Activated T-helper 17 cell treated with anti-CD3 and anti-CD28 coated beads, Interleukin-2, amount 50 U/mL, for 72 hours (primary cell): ENCODE data around the gene LSG1. TPM values are rescaled to one million over a fixed set of nuclear protein-coding genes. Genes with fewer than 3 reads are reported as not detected.

Source experiments
- ATAC-seq: fragments of 150-1000 bp; cut with Tn5 transposase; replicated peaks from 2 replicates; pipeline ENCODE4 v1.10.0; 2021; ENCODE audit warnings: mild to moderate bottlenecking, moderate library complexity
- H3K27ac Mint-ChIP-seq: one replicate; pipeline ENCODE4 v1.8.0; 2022; ENCODE audit warnings: mixed read lengths
- H3K27me3 Mint-ChIP-seq: one replicate; pipeline ENCODE4 v1.8.0; 2022; ENCODE audit warnings: mixed read lengths
- H3K36me3 Mint-ChIP-seq: one replicate; pipeline ENCODE4 v1.8.0; 2022; ENCODE audit warnings: low read depth, mild to moderate bottlenecking, mixed read lengths
- H3K4me1 Mint-ChIP-seq: one replicate; pipeline ENCODE4 v1.8.0; 2022; ENCODE audit warnings: mixed read lengths
- H3K4me3 Mint-ChIP-seq: one replicate; pipeline ENCODE4 v1.8.0; 2022; ENCODE audit warnings: mild to moderate bottlenecking, mixed read lengths
- H3K9me3 Mint-ChIP-seq: one replicate; pipeline ENCODE4 v1.8.0; 2022; ENCODE audit warnings: mixed read lengths
- total RNA-seq, 2 donors: library from RNA; stranded (reverse); gene quantifications; one replicate each; pipeline ENCODE4 v1.2.3, GENCODE V29; 2022

Gene LSG1
- total RNA-seq, 2 donors from 2014 or later: 37.9 to 46.9 TPM

DNA sequence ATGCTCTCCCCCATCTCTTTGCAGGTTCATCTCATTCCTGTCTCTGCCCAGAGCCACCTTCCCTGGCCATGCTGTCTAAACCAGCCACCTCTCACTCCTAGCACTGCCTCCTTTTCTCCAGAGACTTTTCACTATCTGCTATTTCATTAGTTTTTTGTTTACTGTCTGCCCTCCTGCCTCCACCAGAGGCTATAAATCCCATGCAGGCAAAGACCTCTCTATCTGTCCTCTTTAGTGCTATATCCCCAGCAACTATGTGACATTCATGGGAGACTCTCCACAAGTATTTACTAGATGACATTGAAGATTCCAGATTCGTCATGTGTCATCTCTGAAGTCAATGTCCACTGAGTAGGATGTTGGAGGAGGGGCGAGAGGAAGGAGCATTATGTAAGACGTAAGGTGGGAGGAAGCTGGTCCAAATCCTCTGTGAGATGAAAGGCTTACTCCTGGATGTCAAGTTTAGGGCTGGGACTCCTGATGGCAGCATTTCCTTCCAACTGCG, 10.2 kb upstream of the LSG1 start:
- no peak for ATAC-seq
- Mint-ChIP-seq H3K27ac (peak overlapping the region; percentile 8), H3K4me3 (peak overlapping the region; percentile 59), H3K4me1 (peaks cover 28% of the 10 kb centered on the region), H3K9me3 (no peaks in the 10 kb centered on the region), H3K36me3 (peaks cover 19% of the 10 kb centered on the region), H3K27me3 (peaks cover 9% of the 10 kb centered on the region)

DNA sequence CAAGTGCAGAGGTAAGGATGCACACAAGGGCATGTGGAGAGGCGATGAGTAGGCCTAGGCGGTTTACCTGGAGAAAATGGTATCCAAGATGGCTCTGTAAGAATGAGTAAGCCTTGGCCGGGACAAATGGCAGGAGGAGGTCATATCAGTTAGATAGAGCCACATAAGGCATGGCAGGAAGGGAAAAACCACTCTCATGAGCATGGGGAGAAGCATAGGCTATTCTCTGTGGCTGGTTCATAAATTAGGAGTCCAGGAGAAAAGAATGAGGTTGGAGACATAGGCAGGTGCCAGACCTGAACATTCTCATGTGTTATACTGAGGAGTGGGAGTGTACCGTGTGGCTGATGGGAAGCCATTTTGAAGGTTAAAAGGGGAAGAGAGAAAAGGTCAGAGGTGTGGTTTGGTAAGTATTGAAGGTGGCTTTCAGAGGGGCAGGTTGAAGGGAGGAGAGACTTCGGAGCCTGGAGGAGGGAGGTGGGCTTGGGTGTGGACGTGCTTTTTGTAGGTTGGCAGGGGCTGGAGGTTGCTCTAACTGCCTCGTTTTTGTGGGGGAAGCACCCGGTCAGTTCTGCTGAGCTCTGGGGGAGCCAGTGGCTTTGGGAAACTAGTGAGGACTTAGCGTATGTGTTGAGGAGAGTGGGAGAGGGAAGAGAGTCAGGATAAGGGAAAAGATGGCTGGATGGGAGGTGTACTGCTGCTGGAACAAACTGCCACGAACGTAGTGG, 9.1 kb upstream of the LSG1 start:
- ATAC-seq: no peak
- Mint-ChIP-seq H3K4me1 (peaks cover 35% of the 10 kb centered on the region), H3K9me3 (no peaks in the 10 kb centered on the region), H3K27me3 (peaks cover 9% of the 10 kb centered on the region), H3K4me3 (no peak overlapping the region), H3K36me3 (peaks cover 10% of the 10 kb centered on the region), H3K27ac (no peak overlapping the region)

DNA sequence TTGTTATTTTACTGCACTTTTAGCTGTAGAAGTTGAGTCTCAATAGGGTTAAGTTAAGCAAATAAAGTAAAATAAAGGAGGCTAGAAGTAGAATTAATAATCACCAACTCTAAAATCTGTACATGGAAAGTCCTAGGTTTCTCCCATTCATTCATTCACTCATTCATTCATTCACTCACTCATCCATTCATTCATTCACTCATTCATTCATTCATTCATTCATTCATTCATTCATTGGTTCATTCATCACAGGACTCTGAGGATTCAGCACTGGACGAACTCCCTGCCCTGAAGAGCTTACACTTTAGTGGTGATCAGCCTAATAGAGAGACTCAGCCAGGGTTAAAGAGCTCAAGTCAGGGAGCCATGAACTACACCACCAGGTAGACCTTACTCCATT, 4.5 kb upstream of the LSG1 start:
- no peak for ATAC-seq
- Mint-ChIP-seq H3K27me3 (peaks cover 5% of the 10 kb centered on the region), H3K27ac (peak overlapping the region; percentile 72), H3K36me3 (peaks cover 6% of the 10 kb centered on the region), H3K9me3 (no peaks in the 10 kb centered on the region), H3K4me1 (peaks cover 29% of the 10 kb centered on the region), H3K4me3 (peak overlapping the region; percentile 97)

DNA sequence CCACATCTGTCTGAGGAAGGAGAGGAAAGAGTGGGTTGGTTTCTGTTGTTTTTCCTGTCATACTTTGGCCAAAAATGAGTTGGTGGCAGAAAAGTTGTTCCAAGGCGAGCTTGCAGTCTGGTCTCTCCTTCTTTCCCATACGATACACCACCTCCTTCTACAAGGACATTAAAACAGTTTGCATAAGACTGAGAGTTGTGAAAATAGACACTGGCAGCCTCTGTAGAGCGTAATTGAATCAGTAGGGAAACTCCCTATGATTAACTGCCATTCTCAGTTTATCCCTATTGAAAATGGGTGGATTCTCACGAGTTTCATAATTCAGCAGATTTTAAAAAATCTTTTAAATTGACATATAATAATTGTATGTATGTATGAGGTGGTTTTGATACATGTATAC, 3.7 kb upstream of the LSG1 start:
- Mint-ChIP-seq H3K9me3 (no peaks in the 10 kb centered on the region), H3K27me3 (no peaks in the 10 kb centered on the region), H3K4me1 (peaks cover 34% of the 10 kb centered on the region), H3K36me3 (peaks cover 10% of the 10 kb centered on the region), H3K4me3 (peak overlapping the region; percentile 97), H3K27ac (peak overlapping the region; percentile 72)
- ATAC-seq: peak; percentile 76

DNA sequence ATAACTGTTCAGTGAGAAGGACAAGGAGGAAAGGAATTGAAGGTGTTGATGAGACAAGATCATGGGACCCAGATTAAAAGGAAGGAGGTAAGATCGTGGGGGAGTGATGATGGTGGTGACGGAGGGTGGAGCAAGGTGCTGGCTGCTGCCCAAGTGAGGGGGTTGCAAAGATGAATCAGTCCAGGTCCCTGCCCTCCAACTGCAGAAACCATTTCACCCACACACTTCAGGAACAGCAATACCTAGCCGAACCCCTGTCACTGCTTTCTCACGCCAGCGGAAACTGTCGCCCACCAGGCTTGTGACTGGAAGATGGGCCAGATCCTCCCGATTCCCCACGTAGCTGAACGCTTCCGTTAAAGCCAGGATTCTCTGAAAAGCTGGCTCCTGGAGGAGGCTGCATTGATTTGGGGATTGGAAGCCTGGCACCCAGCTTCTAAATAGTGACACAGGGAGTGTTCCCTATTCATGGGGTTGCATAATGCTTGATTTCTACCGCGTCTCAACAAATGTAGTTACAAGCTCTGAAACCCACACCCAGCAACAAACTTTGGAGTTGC, 3.2 kb upstream of the LSG1 start:
- peak; percentile 76 for ATAC-seq
- Mint-ChIP-seq H3K4me3 (peak overlapping the region; percentile 97), H3K27me3 (no peaks in the 10 kb centered on the region), H3K9me3 (no peaks in the 10 kb centered on the region), H3K4me1 (peaks cover 34% of the 10 kb centered on the region), H3K36me3 (peaks cover 14% of the 10 kb centered on the region), H3K27ac (peak overlapping the region; percentile 72)

DNA sequence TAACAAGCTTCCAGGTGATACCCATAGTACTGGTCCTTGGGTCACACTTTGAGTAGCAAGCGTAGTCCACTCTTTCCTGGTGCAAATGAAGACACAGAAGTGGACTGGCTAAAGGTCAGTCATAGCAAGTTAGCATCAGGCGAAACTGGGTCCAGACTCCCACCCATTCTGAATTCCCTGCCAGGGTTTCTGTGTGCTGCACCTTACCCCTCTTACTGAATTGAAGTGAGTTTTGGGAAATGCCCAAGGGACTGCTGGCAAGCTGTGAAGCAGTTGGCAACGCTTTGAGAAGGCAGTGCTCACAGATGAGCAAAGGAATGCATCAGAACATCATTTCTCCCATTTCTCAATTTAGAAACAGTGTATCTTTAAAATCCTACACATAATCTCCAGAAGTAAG, 1.8 kb upstream of the LSG1 start:
- Mint-ChIP-seq H3K36me3 (peaks cover 28% of the 10 kb centered on the region), H3K27me3 (no peaks in the 10 kb centered on the region), H3K4me3 (peak overlapping the region; percentile 97), H3K4me1 (peaks cover 34% of the 10 kb centered on the region), H3K27ac (peak overlapping the region; percentile 72), H3K9me3 (no peaks in the 10 kb centered on the region)
- ATAC-seq: no peak

DNA sequence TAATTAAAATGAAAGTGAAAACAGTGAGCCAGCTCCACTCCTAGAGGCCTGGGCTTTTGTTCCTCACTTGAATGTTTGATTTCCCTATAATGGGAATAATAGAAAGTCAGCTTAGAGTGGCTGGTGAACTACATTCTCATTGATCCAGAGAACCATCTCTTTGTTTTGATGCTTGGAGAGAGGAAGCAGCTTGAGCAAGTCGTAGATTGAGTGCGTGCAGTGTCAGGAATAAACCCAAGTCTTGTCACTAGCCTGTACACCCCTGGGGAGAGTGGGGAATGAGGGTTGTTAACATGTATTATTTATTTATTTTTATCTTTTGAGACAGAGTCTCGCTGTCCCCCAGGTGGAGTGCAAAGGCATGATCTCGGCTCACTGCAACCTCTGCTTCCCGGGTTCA, 885 bp upstream of the LSG1 start:
- Mint-ChIP-seq H3K36me3 (peaks cover 37% of the 10 kb centered on the region), H3K9me3 (no peaks in the 10 kb centered on the region), H3K4me1 (peaks cover 34% of the 10 kb centered on the region), H3K27ac (peak overlapping the region; percentile 98), H3K4me3 (peak overlapping the region; percentile 97), H3K27me3 (no peaks in the 10 kb centered on the region)
- ATAC-seq: no peak

DNA sequence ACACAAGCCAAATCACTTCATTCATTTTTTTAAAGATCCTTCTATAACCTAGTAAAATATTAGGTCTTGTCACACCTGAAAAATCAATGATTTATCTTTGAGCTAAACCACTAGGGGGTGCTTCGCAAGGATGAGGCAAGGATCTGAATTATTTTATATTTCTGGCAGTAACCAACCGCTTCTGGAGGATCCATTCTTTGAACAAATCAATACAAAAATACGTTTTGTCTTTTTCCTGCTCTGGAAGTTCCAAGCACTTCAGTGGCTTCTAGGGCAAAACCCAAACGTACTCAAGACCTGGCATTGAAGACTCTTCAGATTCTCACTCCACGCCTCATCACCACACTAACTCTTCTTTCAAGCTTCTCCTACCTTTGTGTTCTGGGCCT, 486 bp downstream of the LSG1 start:
- peaks cover 51% of the 10 kb centered on the region for H3K36me3 Mint-ChIP-seq
- H3K4me3 Mint-ChIP-seq: peak overlapping the region; percentile 97
- H3K9me3 Mint-ChIP-seq: no peaks in the 10 kb centered on the region
- no peak for ATAC-seq
- H3K4me1 Mint-ChIP-seq: peaks cover 36% of the 10 kb centered on the region
- peak overlapping the region; percentile 98 for H3K27ac Mint-ChIP-seq
- no peaks in the 10 kb centered on the region for H3K27me3 Mint-ChIP-seq

DNA sequence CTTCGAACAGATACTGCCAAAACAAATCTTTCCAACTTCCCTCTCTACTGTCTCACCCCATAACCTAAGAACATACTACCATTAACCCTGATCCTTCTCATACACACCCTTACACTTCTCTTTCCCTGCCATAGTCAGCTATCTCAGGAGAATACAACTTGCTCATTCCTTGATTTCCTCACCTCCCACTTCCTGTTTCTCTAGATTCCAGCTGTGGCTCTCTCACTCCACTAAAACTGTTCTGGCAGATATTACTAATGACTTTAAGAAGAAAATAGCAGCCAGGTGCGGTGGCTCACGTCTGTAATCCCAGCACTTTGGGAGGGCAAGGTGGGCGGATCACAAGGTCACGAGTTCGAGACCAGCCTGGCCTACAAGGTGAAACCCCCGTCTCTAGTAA, 4.6 kb downstream of the LSG1 start:
- no peak overlapping the region for H3K4me3 Mint-ChIP-seq
- no peaks in the 10 kb centered on the region for H3K27me3 Mint-ChIP-seq
- peak overlapping the region; percentile 1 for H3K27ac Mint-ChIP-seq
- no peaks in the 10 kb centered on the region for H3K9me3 Mint-ChIP-seq
- H3K36me3 Mint-ChIP-seq: peaks cover 89% of the 10 kb centered on the region
- H3K4me1 Mint-ChIP-seq: peaks cover 15% of the 10 kb centered on the region
- ATAC-seq: no peak

DNA sequence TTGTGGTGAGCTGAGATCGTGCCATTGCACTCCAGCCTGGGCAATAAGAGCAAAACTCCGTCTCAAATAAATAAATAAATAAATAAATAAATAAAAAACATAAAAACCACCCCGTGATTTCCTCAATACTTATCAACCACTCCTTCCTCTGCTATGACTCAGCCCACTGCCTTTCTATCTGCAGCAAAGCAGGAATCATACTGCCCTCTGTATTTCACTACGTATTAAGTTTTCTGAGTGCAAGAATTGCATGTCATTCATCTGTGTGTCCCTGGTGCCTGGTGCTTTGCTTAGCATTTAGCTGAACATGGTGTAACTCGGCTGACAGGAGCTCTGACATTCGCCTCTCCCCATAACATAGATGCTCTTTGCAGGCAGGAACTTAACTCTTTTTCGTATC, 7.1 kb downstream of the LSG1 start:
- Mint-ChIP-seq H3K27me3 (no peaks in the 10 kb centered on the region), H3K36me3 (peaks cover 96% of the 10 kb centered on the region), H3K9me3 (no peaks in the 10 kb centered on the region), H3K27ac (no peak overlapping the region), H3K4me3 (no peak overlapping the region), H3K4me1 (peaks cover 9% of the 10 kb centered on the region)
- no peak for ATAC-seq

DNA sequence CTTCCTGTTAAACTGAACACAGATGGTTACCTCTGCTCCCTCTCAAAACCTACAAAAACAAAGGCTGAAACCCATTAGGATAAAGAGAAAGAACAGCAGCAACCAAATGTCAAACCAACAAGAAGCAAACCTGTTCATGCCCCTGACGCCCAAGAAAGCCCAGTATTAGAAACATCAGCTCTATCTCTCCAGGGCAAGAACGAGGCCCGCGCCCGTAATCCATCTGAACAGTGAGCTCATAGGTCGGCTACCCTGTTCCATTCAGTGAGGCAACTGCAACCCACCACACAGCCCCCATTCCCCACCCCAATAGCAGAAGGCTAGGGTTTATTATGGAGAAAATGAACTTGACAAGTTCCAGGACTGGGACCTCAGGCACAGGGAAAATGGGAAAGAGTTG, 10.0 kb downstream of the LSG1 start:
- H3K9me3 Mint-ChIP-seq: no peaks in the 10 kb centered on the region
- peaks cover 96% of the 10 kb centered on the region for H3K36me3 Mint-ChIP-seq
- no peak overlapping the region for H3K27ac Mint-ChIP-seq
- H3K4me3 Mint-ChIP-seq: no peak overlapping the region
- no peak for ATAC-seq
- H3K27me3 Mint-ChIP-seq: no peaks in the 10 kb centered on the region
- H3K4me1 Mint-ChIP-seq: peaks cover 4% of the 10 kb centered on the region

DNA sequence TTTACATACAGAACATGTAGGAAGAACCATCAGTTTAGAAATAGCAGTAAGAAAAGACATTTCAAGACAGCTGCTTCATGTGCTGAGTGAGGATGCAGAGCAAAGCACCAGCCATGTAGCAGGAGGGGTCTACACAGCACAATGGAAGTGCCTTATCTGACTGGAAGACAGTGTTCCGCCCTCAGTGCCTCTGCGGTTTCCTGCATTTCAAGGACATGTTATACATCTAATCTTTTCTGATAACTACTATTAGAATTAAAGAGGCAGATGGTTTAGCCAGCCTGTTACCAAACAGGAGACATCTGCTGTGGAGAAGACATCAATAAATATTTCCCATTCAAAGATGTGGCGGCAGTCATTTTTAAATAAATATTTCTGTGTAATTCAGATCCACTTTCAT, 10.6 kb downstream of the LSG1 start:
- peaks cover 4% of the 10 kb centered on the region for H3K4me1 Mint-ChIP-seq
- H3K36me3 Mint-ChIP-seq: peaks cover 96% of the 10 kb centered on the region
- no peaks in the 10 kb centered on the region for H3K27me3 Mint-ChIP-seq
- no peak overlapping the region for H3K4me3 Mint-ChIP-seq
- H3K9me3 Mint-ChIP-seq: no peaks in the 10 kb centered on the region
- ATAC-seq: no peak
- H3K27ac Mint-ChIP-seq: no peak overlapping the region

DNA sequence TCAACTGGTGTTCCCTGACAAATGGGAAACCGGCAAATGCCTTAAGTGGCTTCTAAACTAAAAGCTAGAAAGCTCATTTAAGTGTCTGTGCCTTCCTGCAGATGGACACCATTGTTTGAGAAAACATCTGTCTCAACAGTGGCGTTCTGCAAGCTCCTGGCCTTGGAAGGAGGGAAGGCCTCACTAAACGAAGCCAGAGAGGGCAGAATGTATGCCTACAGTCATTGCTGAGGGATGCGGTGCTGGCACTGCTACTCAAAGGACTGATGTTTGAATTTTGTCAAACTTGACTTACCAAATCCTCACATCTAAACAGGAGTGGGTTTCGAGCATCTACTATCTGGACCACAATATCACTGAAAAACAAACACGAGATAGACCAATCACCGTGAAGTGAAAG, 12.2 kb downstream of the LSG1 start:
- Mint-ChIP-seq H3K9me3 (no peaks in the 10 kb centered on the region), H3K4me3 (no peak overlapping the region), H3K27ac (peak overlapping the region; percentile 49), H3K36me3 (peaks cover 96% of the 10 kb centered on the region), H3K27me3 (no peaks in the 10 kb centered on the region), H3K4me1 (peaks cover 6% of the 10 kb centered on the region)
- ATAC-seq: no peak

DNA sequence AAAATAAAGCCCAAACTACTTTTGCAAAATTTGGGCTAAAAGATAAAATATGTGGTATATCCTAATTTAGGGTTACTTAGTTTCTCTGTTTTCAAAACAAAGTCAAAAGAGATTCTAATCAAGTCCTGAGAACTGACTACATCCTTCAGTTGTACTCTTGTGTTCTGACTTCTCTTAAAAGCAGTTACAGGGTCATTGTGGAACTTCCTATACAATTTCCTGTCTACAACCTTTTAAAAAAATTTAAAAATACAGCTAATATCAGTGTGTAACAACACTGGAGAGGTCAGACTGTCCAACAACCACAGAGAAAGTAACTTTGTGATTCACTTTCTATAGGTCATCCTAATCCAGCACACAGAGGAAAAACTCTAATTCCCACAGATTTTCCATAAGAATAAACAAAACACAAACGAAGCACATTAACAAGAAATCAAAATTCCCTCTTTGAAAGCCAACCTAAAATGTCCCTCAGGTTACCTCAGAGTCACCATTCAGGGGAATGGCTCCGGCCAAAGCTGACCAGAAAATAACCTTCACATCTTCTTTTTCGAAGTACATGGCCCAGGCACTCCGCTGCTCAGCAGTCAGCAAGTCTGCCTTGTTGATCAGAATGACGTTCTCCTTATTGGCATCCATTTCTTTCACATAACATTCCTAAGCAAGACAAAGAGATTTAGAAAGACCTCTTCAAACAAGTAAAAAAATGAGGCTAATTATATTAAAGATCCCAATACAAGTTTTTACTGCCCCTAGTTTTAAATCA, 13.3 kb downstream of the LSG1 start:
- Mint-ChIP-seq H3K27me3 (no peaks in the 10 kb centered on the region), H3K36me3 (peaks cover 96% of the 10 kb centered on the region), H3K4me1 (peaks cover 18% of the 10 kb centered on the region), H3K9me3 (no peaks in the 10 kb centered on the region), H3K4me3 (no peak overlapping the region), H3K27ac (no peak overlapping the region)
- ATAC-seq: no peak

DNA sequence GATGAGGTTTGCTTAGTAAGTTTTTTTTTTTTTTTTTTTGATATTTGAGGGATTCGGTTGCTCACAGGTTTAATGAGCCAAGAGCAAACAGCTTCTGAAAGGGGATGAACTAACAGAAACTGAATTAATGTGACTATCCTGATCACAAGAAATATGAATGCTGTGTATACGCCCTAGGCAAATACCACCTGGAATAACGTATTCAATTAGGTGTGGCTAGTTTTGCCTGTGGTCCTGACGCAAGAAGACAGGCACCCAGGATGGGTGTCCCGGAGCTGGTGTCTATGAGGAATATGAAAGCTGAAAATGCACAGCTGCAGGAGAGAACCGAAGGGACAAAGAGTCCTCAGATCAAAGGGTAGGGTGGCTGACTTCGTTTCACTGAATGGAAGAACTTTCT, 14.6 kb downstream of the LSG1 start:
- no peaks in the 10 kb centered on the region for H3K9me3 Mint-ChIP-seq
- H3K4me3 Mint-ChIP-seq: no peak overlapping the region
- H3K36me3 Mint-ChIP-seq: peaks cover 98% of the 10 kb centered on the region
- peaks cover 22% of the 10 kb centered on the region for H3K4me1 Mint-ChIP-seq
- no peak for ATAC-seq
- no peak overlapping the region for H3K27ac Mint-ChIP-seq
- H3K27me3 Mint-ChIP-seq: no peaks in the 10 kb centered on the region
